ENCODE data around the gene ZP2.

The ZP2 gene

GRCh38 chr16:21192991-21193390 is 18.4 kb downstream of the ZP2 start:
- ChIA-PET POLR2A (ENCODE audit: low non-redundant PET) (no interaction called here), CTCF (interaction anchor here (0.7 kb wide), 1 partner anchor 362 kb away, joined by 4 read pairs; no protein-coding TSS in a partner anchor)
- DNase-seq (ENCODE audit: low spot score): no peak
- no peak for TF ChIP-seq CTCF (conservative IDR thresholded peaks at IDR 0.05; ENCODE audit: low read depth)
- no peak overlapping the region for H3K27ac ChIP-seq

- DNase-seq (ENCODE audit: low spot score): no peak
- H3K27ac ChIP-seq: no peak overlapping the region
- TF ChIP-seq CTCF (conservative IDR thresholded peaks at IDR 0.05; ENCODE audit: low read depth): no peak
- POLR2A ChIA-PET (ENCODE audit: low non-redundant PET): no interaction called here
- CTCF ChIA-PET: no interaction called here
Measured at GRCh38 chr16:21190599-21190998, 20.8 kb downstream of the ZP2 start.

- no peak for TF ChIP-seq CTCF (conservative IDR thresholded peaks at IDR 0.05; ENCODE audit: low read depth)
- DNase-seq (ENCODE audit: low spot score): no peak
- ChIA-PET POLR2A (ENCODE audit: low non-redundant PET) (no interaction called here), CTCF (interaction anchor here (0.5 to 2.7 kb wide), 2 partner anchors 110 to 325 kb away, joined by 3 to 30 read pairs; no protein-coding TSS in a partner anchor)
- no peak overlapping the region for H3K27ac ChIP-seq
Measured at GRCh38 chr16:21190013-21190412, 21.4 kb downstream of the ZP2 start.

GRCh38 chr16:21189311-21189710 is 22.1 kb downstream of the ZP2 start:
- POLR2A ChIA-PET (ENCODE audit: low non-redundant PET): no interaction called here
- no peak for TF ChIP-seq CTCF (conservative IDR thresholded peaks at IDR 0.05; ENCODE audit: low read depth)
- no peak for DNase-seq (ENCODE audit: low spot score)
- CTCF ChIA-PET: interaction anchor here (0.5 to 2.7 kb wide), 18 partner anchors 9 to 1493 kb away, joined by 3 to 30 read pairs (median 4); partner anchors contain the start of gene CRYM
- H3K27ac ChIP-seq: no peak overlapping the region

- H3K27ac ChIP-seq: no peak overlapping the region
- DNase-seq (ENCODE audit: low spot score): no peak
- ChIA-PET POLR2A (ENCODE audit: low non-redundant PET) (no interaction called here), CTCF (interaction anchor here (0.6 to 0.7 kb wide), 2 partner anchors 114 to 372 kb away, joined by 4 to 5 read pairs; no protein-coding TSS in a partner anchor)
- no peak for TF ChIP-seq CTCF (conservative IDR thresholded peaks at IDR 0.05; ENCODE audit: low read depth)
Measured at GRCh38 chr16:21186326-21186691, 25.1 kb downstream of the ZP2 start.

GRCh38 chr16:21185659-21186325 is 25.6 kb downstream of the ZP2 start:
- ChIA-PET POLR2A (ENCODE audit: low non-redundant PET) (no interaction called here), CTCF (interaction anchor here (0.6 kb wide), 1 partner anchor 371 kb away, joined by 5 read pairs; no protein-coding TSS in a partner anchor)
- no peak for TF ChIP-seq CTCF (conservative IDR thresholded peaks at IDR 0.05; ENCODE audit: low read depth)
- H3K27ac ChIP-seq: no peak overlapping the region
- no peak for DNase-seq (ENCODE audit: low spot score)

All from RWPE1 (cell line).